DND-41 (cell line): ENCODE measurements around the gene CHMP5.

Experiments used
- ATAC-seq: fragments of 200-7000 bp; cut with Tn5 transposase; 3 replicates; pipeline ENCODE4 v1.9.1; 2021; ENCODE audit warnings: low read depth; ENCODE audit not compliant: insufficient read depth
- DNase-seq: peaks from one replicate; pipeline ENCODE4 v3.0.0-alpha.2; 2020
- H2AFZ ChIP-seq: 2 replicates; pipeline ENCODE4 v1.6.0; 2012; ENCODE audit warnings: low read depth, low read length
- H3K27ac ChIP-seq: 2 replicates; pipeline ENCODE4 v1.5.1; 2012; ENCODE audit warnings: low read length, inconsistent platforms
- H3K27me3 ChIP-seq: fragments of 200-600 bp; sonication (generic); 2 replicates; pipeline ENCODE4 v1.6.0; 2012; ENCODE audit warnings: low read length, mild to moderate bottlenecking, inconsistent platforms; ENCODE audit not compliant: insufficient read depth, poor library complexity
- H3K36me3 ChIP-seq: 2 replicates; pipeline ENCODE4 v1.5.1; 2012; ENCODE audit warnings: low read length, inconsistent platforms; ENCODE audit not compliant: insufficient read depth
- H3K4me1 ChIP-seq: 2 replicates; pipeline ENCODE4 v1.5.1; 2012; ENCODE audit warnings: mild to moderate bottlenecking, low read length; ENCODE audit not compliant: insufficient read depth
- H3K4me2 ChIP-seq: 2 replicates; pipeline ENCODE4 v1.6.0; 2012; ENCODE audit warnings: mild to moderate bottlenecking, moderate library complexity, low read length, inconsistent platforms; ENCODE audit not compliant: insufficient read depth
- H3K4me3 ChIP-seq, 2 experiments: fragments of 200-600 bp in 1 of 2; shearing (Covaris generic) in 1 of 2; 2 replicates each; pipeline ENCODE4 v1.5.1; 2012 to 2016; ENCODE audit warnings: inconsistent platforms in 2 of 2, low read length in 2 of 2, mild to moderate bottlenecking in 2 of 2, low read depth in 1 of 2, moderate library complexity in 1 of 2
- H3K79me2 ChIP-seq: 2 replicates; pipeline ENCODE4 v1.6.0; 2012; ENCODE audit warnings: low read length, inconsistent platforms; ENCODE audit not compliant: insufficient read depth
- H3K9ac ChIP-seq: 2 replicates; pipeline ENCODE4 v1.6.0; 2012; ENCODE audit warnings: low read depth, mild to moderate bottlenecking, inconsistent platforms, low read length, moderate library complexity
- H3K9me3 ChIP-seq: 2 replicates; pipeline ENCODE4 v1.5.1; 2012; ENCODE audit warnings: low read length, moderate library complexity, mild to moderate bottlenecking, inconsistent platforms; ENCODE audit not compliant: insufficient read depth, severe bottlenecking
- H4K20me1 ChIP-seq: 2 replicates; pipeline ENCODE4 v1.6.0; 2012; ENCODE audit warnings: low read length; ENCODE audit not compliant: insufficient read depth
- CTCF ChIP-seq: IDR thresholded peaks from 2 replicates; pipeline ENCODE4 v1.5.1; 2012; ENCODE audit warnings: borderline replicate concordance, low read length, moderate library complexity, mild to moderate bottlenecking; ENCODE audit not compliant: poor library complexity, severe bottlenecking; ENCODE audit errors: extremely low read depth
- EZH2 ChIP-seq: IDR thresholded peaks from 3 replicates; pipeline ENCODE4 v1.6.1; 2012; ENCODE audit warnings: borderline replicate concordance, low read depth, mild to moderate bottlenecking, moderate library complexity, low read length, inconsistent platforms; ENCODE audit not compliant: severe bottlenecking

CHMP5 gene

GRCh38 chr9:33318781-33319180, 53.9 kb downstream of the CHMP5 start:
- peaks cover 65% of the 10 kb centered on the region for H3K36me3 ChIP-seq
- TF ChIP-seq EZH2, result no peak
- no peak for TF ChIP-seq CTCF
- H3K9me3 ChIP-seq, result no peaks in the 10 kb centered on the region
- no peak overlapping the region for H3K9ac ChIP-seq
- ATAC-seq, result no peak
- H2AFZ ChIP-seq, result no peak overlapping the region
- no peak for DNase-seq
- no peak overlapping the region for H3K27ac ChIP-seq
- no peak overlapping the region for H3K4me3 ChIP-seq
- no peaks in the 10 kb centered on the region for H3K27me3 ChIP-seq
- no peak overlapping the region for H3K4me2 ChIP-seq
- no peaks in the 10 kb centered on the region for H4K20me1 ChIP-seq
- no peaks in the 10 kb centered on the region for H3K79me2 ChIP-seq
- no peaks in the 10 kb centered on the region for H3K4me1 ChIP-seq

- Histone ChIP-seq H3K79me2 (no peaks in the 10 kb centered on the region), H3K4me3 (no peak overlapping the region), H2AFZ (no peak overlapping the region), H3K9ac (no peak overlapping the region), H3K9me3 (no peaks in the 10 kb centered on the region), H3K27me3 (no peaks in the 10 kb centered on the region), H3K36me3 (peaks cover 60% of the 10 kb centered on the region), H3K27ac (no peak overlapping the region), H3K4me2 (no peak overlapping the region), H4K20me1 (no peaks in the 10 kb centered on the region), H3K4me1 (no peaks in the 10 kb centered on the region)
- ATAC-seq (no peak), DNase-seq (no peak)
- no peak for TF ChIP-seq CTCF
- no peak for TF ChIP-seq EZH2
Observed at GRCh38 chr9:33320230-33320567, 55.4 kb downstream of the CHMP5 start.

- TF ChIP-seq CTCF, result no peak
- no peak for TF ChIP-seq EZH2
- no peak overlapping the region for H3K27ac ChIP-seq
- no peak overlapping the region for H3K9ac ChIP-seq
Observed at GRCh38 chr9:33320568-33321261, 55.9 kb downstream of the CHMP5 start.

More at GRCh38 chr9:33320568-33321261, 55.9 kb downstream of the CHMP5 start:
- Histone ChIP-seq H3K4me2 (no peak overlapping the region), H2AFZ (no peak overlapping the region), H3K79me2 (no peaks in the 10 kb centered on the region), H4K20me1 (no peaks in the 10 kb centered on the region), H3K36me3 (peaks cover 54% of the 10 kb centered on the region), H3K9me3 (no peaks in the 10 kb centered on the region), H3K27me3 (no peaks in the 10 kb centered on the region), H3K4me1 (no peaks in the 10 kb centered on the region), H3K4me3 (no peak overlapping the region)
- ATAC-seq (no peak), DNase-seq (no peak)
